Activated gamma-delta T cell treated with anti-CD3 and anti-CD28 coated beads, Interleukin-2, amount 50 U/mL, for 16 hours (primary cell): Measurements from ENCODE around the gene MOXD1.

Source experiments
- DNase-seq: peaks from one replicate; pipeline ENCODE4 v3.0.0-alpha.2; 2020; ENCODE audit warnings: low read depth

Gene MOXD1

GRCh38 chr6:132400883-132401617, at the start of gene MOXD1:
MOXD1 (minus strand) TSS chr6:132401475; CDS start chr6:132401426, 49 bp downstream.
- no peak for DNase-seq

GRCh38 chr6:132446855-132447241, 45.6 kb upstream of the MOXD1 start:
- no peak for DNase-seq

- DNase-seq, result no peak
Observed at GRCh38 chr6:132446141-132446854, 45.0 kb upstream of the MOXD1 start.

GRCh38 chr6:132445201-132445951, 44.1 kb upstream of the MOXD1 start:
- no peak for DNase-seq

- no peak for DNase-seq
Observed at GRCh38 chr6:132443206-132443605, 41.9 kb upstream of the MOXD1 start.

GRCh38 chr6:132430110-132430509, 28.8 kb upstream of the MOXD1 start:
- DNase-seq, result no peak

- no peak for DNase-seq
Observed at GRCh38 chr6:132425176-132425575, 23.9 kb upstream of the MOXD1 start.

- DNase-seq, result no peak
Observed at GRCh38 chr6:132423839-132424238, 22.6 kb upstream of the MOXD1 start.

- no peak for DNase-seq
Observed at GRCh38 chr6:132418235-132418965, 17.1 kb upstream of the MOXD1 start.

- DNase-seq, result no peak
Observed at GRCh38 chr6:132414761-132415160, 13.5 kb upstream of the MOXD1 start.

GRCh38 chr6:132414322-132414721, 13.0 kb upstream of the MOXD1 start:
- DNase-seq, result no peak

GRCh38 chr6:132413499-132413802, 12.2 kb upstream of the MOXD1 start:
- DNase-seq, result no peak

GRCh38 chr6:132412656-132413498, 11.6 kb upstream of the MOXD1 start:
- DNase-seq, result no peak

- DNase-seq, result no peak
Observed at GRCh38 chr6:132411296-132411695, 10.0 kb upstream of the MOXD1 start.

GRCh38 chr6:132410830-132411229, 9.6 kb upstream of the MOXD1 start:
- no peak for DNase-seq

- DNase-seq, result no peak
Observed at GRCh38 chr6:132405143-132405915, 4.1 kb upstream of the MOXD1 start.

- no peak for DNase-seq
Observed at GRCh38 chr6:132404736-132405135, 3.5 kb upstream of the MOXD1 start.

GRCh38 chr6:132404330-132404729, 3.1 kb upstream of the MOXD1 start:
- DNase-seq, result no peak

- no peak for DNase-seq
Observed at GRCh38 chr6:132401618-132402285, 477 bp upstream of the MOXD1 start.

- no peak for DNase-seq
Observed at GRCh38 chr6:132400555-132400882, 756 bp downstream of the MOXD1 start.
